Measurements from ENCODE around the gene PCDHGA10.
"Not testable (repeated sequence)": the region's sequence is repeated elsewhere in the genome, so short reads cannot be mapped to it uniquely, and the experiment has no call there.

Gene PCDHGA10

GRCh38 chr5:141393267-141393666, 19.5 kb upstream of the PCDHGA10 start:
- no peak for DNase-seq

- not testable (repeated sequence) for DNase-seq
Observed at GRCh38 chr5:141394401-141395187, 18.2 kb upstream of the PCDHGA10 start.

- DNase-seq: peak; percentile 49
Observed at GRCh38 chr5:141397756-141398551, 14.8 kb upstream of the PCDHGA10 start, which contains the start of gene PCDHGB5. Gene PCDHGB5, plus strand, starts transcription at chr5:141397947. Its CDS starts 181 bp downstream, at chr5:141398128.

DNA sequence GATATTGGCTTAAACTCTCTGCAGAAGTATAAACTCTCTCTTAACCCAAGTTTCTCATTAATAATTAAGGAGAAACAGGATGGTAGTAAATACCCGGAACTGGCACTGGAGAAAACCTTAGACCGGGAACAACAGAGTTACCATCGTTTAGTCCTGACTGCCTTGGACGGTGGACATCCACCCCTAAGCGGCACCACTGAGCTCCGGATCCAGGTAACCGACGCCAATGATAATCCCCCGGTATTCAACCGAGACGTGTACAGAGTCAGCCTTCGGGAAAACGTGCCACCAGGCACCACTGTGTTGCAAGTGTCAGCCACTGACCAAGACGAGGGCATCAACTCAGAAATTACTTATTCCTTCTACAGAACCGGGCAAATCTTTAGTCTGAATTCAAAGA, 14.2 kb upstream of the PCDHGA10 start:
- DNase-seq: no peak

DNA sequence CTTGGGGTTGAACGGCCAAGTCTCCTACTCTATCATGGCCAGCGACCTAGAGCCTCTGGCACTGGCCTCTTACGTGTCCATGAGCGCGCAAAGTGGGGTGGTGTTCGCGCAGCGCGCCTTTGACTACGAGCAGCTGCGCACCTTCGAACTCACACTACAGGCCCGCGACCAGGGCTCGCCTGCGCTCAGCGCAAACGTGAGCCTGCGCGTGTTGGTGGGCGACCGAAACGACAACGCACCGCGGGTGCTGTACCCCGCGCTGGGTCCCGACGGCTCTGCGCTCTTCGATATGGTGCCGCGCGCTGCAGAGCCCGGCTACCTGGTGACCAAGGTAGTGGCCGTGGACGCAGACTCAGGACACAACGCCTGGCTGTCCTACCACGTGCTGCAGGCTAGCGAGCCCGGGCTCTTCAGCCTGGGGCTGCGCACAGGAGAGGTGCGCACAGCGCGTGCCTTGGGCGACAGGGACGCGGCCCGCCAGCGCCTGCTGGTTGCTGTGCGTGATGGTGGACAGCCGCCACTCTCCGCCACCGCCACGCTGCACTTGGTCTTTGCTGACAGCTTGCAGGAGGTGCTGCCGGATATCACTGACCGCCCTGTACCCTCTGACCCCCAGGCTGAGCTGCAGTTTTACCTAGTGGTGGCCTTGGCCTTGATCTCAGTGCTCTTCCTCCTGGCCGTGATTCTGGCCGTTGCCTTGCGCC, 13.1 kb upstream of the PCDHGA10 start:
- DNase-seq: no peak

GRCh38 chr5:141402553-141403243, 10.1 kb upstream of the PCDHGA10 start, which contains the start of gene PCDHGA9:
Gene PCDHGA9, plus strand, starts transcription at chr5:141402778. Its CDS starts 175 bp downstream, at chr5:141402953.
- DNase-seq: no peak

DNA sequence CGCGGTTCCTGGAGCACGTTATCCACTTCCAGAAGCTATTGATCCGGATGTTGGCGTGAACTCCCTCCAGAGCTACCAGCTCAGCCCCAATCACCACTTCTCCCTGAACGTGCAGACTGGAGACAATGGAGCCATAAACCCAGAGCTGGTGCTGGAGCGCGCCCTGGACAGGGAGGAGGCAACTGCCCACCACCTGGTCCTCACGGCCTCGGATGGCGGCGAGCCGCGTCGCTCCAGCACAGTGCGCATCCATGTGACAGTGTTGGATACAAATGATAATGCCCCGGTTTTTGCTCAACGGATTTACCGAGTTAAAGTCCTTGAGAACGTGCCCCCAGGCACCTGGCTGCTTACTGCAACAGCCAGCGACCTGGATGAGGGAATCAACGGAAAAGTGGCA, 9.4 kb upstream of the PCDHGA10 start:
- DNase-seq: no peak

GRCh38 chr5:141407790-141408505, 4.8 kb upstream of the PCDHGA10 start, which contains the start of gene PCDHGB6:
Gene PCDHGB6, plus strand, starts transcription at chr5:141408021. Its CDS starts 182 bp downstream, at chr5:141408203.
- DNase-seq: peak; percentile 47

GRCh38 chr5:141409598-141410306, 3.0 kb upstream of the PCDHGA10 start:
- DNase-seq: no peak

DNA sequence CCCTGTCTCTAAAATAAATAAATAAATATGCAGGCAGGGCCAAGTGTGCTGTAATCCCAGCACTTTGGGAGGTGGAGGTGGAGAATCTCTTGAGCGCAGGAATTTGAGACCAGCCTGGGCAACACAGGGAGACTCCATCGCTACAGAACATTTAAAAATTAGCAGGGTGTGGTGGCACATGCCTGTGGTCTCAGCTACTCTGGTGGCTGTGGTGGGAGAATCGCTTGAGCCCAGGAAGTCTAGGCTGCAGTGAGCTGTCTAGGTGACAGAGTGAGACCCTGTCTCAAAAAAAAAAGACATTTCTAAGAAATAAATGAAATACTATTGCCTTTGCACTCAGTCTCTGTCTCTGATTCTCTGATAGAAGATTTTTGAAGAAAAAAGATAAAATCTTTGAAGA, 1.2 kb upstream of the PCDHGA10 start:
- DNase-seq: no peak

GRCh38 chr5:141413540-141414069, 818 bp downstream of the PCDHGA10 start:
- DNase-seq: no peak

GRCh38 chr5:141414548-141415274, 1.9 kb downstream of the PCDHGA10 start:
- not testable (repeated sequence) for DNase-seq

- not testable (repeated sequence) for DNase-seq
Observed at GRCh38 chr5:141415275-141415618, 2.5 kb downstream of the PCDHGA10 start.

DNA sequence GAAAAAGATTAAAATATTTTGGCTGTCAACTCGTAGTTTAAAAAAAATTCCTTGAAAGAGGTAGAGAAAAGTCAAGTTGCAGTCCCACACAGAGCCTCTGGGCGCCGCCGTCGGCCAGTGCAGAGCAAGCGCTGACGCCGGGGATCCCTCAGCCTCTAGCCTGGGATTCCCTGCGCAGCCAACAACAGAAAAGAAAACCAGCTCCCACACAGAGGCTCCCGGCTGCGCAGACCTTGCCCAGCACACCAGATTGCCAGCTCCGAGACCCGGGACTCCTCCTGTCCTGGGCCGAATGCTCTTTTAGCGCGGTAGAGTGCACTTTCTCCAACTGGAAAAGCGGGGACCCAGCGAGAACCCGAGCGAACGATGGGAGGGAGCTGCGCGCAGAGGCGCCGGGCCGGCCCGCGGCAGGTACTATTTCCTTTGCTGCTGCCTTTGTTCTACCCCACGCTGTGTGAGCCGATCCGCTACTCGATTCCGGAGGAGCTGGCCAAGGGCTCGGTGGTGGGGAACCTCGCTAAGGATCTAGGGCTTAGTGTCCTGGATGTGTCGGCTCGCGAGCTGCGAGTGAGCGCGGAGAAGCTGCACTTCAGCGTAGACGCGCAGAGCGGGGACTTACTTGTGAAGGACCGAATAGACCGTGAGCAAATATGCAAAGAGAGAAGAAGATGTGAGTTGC, 4.8 kb downstream of the PCDHGA10 start, which contains the start of gene PCDHGB7:
TSS of gene PCDHGB7 (plus strand) at position 184 of the 679 bp plus-strand sequence. CDS start at position 367, 183 bp downstream.
- peak; percentile 49 for DNase-seq

- no peak for DNase-seq
Observed at GRCh38 chr5:141419074-141419880, 6.5 kb downstream of the PCDHGA10 start.

- DNase-seq: peak; percentile 51
Observed at GRCh38 chr5:141420855-141421488, 8.2 kb downstream of the PCDHGA10 start, which contains the start of gene PCDHGA11. Gene PCDHGA11, plus strand, starts transcription at chr5:141421051. Its CDS starts 177 bp downstream, at chr5:141421228.

- DNase-seq: no peak
Observed at GRCh38 chr5:141421489-141421855, 8.7 kb downstream of the PCDHGA10 start.

- no peak for DNase-seq
Observed at GRCh38 chr5:141422742-141423291, 10.0 kb downstream of the PCDHGA10 start.

Measured in CD4-positive, alpha-beta T cell treated with Interleukin-21 for 1 hour (primary cell).